ENCODE data around the gene INO80.
"Not testable (repeated sequence)": the region's sequence is repeated elsewhere in the genome, so short reads cannot be mapped to it uniquely, and the experiment has no call there.

The INO80 gene

GRCh38 chr15:41080144-41080543 is 35.9 kb downstream of the INO80 start:
- DNase-seq (ENCODE audit: low read depth) = no peak
- H3K4me3 ChIP-seq (ENCODE audit: low read length) = no peak overlapping the region
- TF ChIP-seq CTCF (conservative IDR thresholded peaks at IDR 0.05; ENCODE audit: low read length) = no peak

- no peak for TF ChIP-seq CTCF (conservative IDR thresholded peaks at IDR 0.05; ENCODE audit: low read length)
- no peak for DNase-seq (ENCODE audit: low read depth)
- H3K4me3 ChIP-seq (ENCODE audit: low read length) = no peak overlapping the region
Observed at GRCh38 chr15:41079717-41080116, 36.4 kb downstream of the INO80 start.

- DNase-seq (ENCODE audit: low read depth); H3K4me3 ChIP-seq (ENCODE audit: low read length): not testable (repeated sequence)
Observed at GRCh38 chr15:41078879-41079278, 37.2 kb downstream of the INO80 start.

GRCh38 chr15:41078125-41078524 is 38.0 kb downstream of the INO80 start:
- H3K4me3 ChIP-seq (ENCODE audit: low read length) = no peak overlapping the region
- no peak for DNase-seq (ENCODE audit: low read depth)
- TF ChIP-seq CTCF (conservative IDR thresholded peaks at IDR 0.05; ENCODE audit: low read length) = no peak

- H3K4me3 ChIP-seq (ENCODE audit: low read length) = no peak overlapping the region
- TF ChIP-seq CTCF (conservative IDR thresholded peaks at IDR 0.05; ENCODE audit: low read length) = no peak
- DNase-seq (ENCODE audit: low read depth) = no peak
Observed at GRCh38 chr15:41073028-41073427, 43.1 kb downstream of the INO80 start.

- no peak overlapping the region for H3K4me3 ChIP-seq (ENCODE audit: low read length)
- TF ChIP-seq CTCF (conservative IDR thresholded peaks at IDR 0.05; ENCODE audit: low read length) = no peak
- no peak for DNase-seq (ENCODE audit: low read depth)
Observed at GRCh38 chr15:41072013-41072412, 44.1 kb downstream of the INO80 start.

- TF ChIP-seq CTCF (conservative IDR thresholded peaks at IDR 0.05; ENCODE audit: low read length) = no peak
- no peak for DNase-seq (ENCODE audit: low read depth)
- H3K4me3 ChIP-seq (ENCODE audit: low read length) = no peak overlapping the region
Observed at GRCh38 chr15:41066516-41066915, 49.6 kb downstream of the INO80 start.

- no peak for TF ChIP-seq CTCF (conservative IDR thresholded peaks at IDR 0.05; ENCODE audit: low read length)
- H3K4me3 ChIP-seq (ENCODE audit: low read length) = no peak overlapping the region
- no peak for DNase-seq (ENCODE audit: low read depth)
Observed at GRCh38 chr15:41061667-41062066, 54.4 kb downstream of the INO80 start.

Data from AG10803 (cell line).